ENCODE data around the gene GASK1A.

Gene GASK1A

DNA sequence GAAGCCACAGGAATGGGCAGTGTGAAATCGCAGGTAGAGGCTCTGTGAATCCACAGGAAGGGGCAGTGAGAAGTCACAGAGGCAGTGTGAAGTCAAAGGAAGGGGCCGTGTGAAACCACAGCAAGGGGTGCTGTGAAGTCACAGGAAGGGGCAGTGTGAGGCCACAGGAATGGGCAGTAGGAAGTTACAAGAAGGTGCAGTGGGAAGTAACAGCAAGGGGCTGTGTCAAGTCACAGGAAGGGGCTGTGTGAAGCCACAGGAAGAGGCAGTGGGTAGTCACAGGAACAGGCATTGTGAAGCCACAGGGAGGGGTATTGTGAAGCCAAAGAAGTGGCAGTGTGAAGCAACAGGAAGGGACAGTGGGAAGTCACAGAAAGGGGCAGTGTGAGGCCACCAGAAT is 34.1 kb downstream of the GASK1A start:
- no peak for DNase-seq (ENCODE audit: low read depth in 2 of 2)

DNA sequence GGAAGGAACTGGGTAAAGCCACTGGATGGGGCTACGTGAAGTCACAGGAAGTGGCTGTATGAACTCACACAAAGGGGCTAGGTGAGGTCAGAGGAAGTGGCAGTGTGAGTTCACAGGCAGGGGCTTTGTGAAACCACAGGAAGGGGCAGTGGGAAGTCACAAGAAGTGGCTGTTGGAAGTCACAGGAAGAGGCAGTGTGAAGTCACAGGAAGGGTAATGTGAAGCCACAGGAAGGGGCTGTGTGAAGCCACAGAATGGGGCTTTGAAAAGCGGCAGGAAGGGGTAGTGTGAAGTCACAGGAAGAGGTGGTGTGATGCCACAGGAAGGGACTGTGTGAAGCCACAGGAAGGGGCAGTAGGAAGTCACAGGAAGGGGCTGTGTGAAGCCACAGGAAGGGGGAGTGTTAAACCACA is 34.6 kb downstream of the GASK1A start:
- no peak for DNase-seq (ENCODE audit: low read depth in 2 of 2)

- no peak for DNase-seq (ENCODE audit: low read depth in 2 of 2)
These were observed 35.1 kb downstream of the GASK1A start for GRCh38 chr3:43014241-43014640.

- DNase-seq (ENCODE audit: low read depth in 2 of 2), result no peak
These were observed 35.8 kb downstream of the GASK1A start for GRCh38 chr3:43014956-43015355.

DNA sequence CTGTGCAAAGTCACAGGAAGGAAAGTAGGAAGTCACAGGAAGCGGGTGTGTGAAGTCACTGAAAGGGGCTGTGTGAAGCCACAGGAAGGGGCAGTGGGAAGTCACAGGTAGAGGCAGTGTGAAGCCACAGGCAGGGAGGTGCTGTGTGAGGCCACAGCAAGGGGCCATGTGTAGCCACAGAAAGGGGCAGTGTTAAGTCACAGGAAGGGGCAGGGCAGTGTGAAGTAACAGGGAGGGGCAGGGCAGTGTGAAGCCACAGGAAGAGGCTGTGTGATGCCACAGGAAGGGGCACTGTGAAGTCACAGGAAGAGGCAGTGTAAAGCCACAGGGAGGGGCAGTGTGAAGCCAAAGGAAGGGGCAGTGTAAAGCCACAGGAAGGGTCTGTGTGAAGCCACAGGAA is 36.5 kb downstream of the GASK1A start:
- no peak for DNase-seq (ENCODE audit: low read depth in 2 of 2)

DNA sequence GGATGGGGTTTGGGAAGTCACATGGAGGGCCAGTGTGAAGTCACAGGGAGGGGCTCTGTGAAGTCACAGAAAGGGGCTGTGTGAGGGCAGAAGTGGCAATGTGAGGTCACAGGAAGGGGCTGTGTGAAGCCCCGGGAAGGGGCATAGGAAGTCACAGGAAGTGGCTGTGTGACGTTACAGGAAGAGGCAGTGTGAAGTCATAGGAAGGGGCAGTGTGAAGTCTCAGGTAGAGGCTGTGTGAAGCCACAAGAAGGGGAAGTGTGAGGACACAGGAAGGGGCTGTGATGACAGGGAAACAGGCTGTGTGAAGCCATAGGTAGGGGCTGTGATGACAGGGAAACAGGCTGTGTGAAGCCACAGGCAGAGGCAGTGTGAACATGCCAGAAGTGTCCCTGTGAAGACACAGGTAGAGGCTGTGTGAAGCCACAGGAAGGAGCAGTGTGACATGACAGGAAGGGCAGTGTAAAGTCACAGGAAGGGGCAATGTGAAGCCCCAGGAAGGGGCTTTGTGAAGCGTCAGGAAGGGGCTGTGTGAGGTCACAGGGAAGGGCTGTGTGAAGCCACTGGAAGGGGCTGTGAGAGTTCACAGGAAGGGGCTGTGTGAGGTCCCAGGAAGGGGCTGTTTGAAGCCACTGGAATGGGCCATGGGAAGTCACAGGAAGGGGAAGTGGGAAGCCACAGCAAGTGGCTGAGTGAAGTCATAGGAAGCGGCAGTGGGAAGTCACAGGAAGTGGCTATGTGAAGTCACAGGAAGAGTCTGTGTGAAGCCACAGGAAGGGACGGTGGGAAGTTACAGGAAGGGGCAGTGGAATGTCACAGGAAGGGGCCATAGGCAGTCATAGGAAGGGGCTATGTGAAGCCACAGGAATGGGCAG is 37.1 kb downstream of the GASK1A start:
- no peak for DNase-seq (ENCODE audit: low read depth in 2 of 2)

GRCh38 chr3:43017004-43017403 is 37.9 kb downstream of the GASK1A start:
- no peak for DNase-seq (ENCODE audit: low read depth in 2 of 2)

- no peak for DNase-seq (ENCODE audit: low read depth in 2 of 2)
These were observed 38.6 kb downstream of the GASK1A start for GRCh38 chr3:43017593-43018195.

GRCh38 chr3:43018246-43018645 is 39.1 kb downstream of the GASK1A start:
- DNase-seq (ENCODE audit: low read depth in 2 of 2), result no peak

GRCh38 chr3:43019006-43019809 is 40.1 kb downstream of the GASK1A start:
- no peak for DNase-seq (ENCODE audit: low read depth in 2 of 2)

GRCh38 chr3:43019826-43020225 is 40.7 kb downstream of the GASK1A start:
- DNase-seq (ENCODE audit: low read depth in 2 of 2), result no peak

- DNase-seq (ENCODE audit: low read depth in 2 of 2), result no peak
These were observed 42.1 kb downstream of the GASK1A start for GRCh38 chr3:43021186-43021585.

DNA sequence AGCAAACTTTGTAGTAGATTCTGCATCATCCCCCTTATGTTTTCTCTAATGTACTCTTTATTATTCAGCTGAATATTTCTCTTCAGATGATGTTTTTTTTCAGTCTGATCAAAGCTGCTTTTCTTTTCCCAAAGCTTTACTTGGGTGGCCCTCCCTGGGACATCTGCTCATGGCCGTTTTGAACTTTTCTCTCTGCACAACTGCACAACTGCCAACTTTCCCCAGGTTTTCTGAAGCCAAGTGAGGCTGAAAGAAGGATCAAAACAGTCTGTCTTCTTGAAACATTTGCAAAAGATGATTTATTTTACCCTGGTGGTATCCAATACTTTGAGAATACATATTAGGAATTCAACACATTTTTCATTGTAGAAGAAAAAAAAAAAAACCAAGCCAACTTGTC is 43.0 kb downstream of the GASK1A start:
- no peak for DNase-seq (ENCODE audit: low read depth in 2 of 2)

GRCh38 chr3:43023066-43023465 is 44.0 kb downstream of the GASK1A start:
- DNase-seq (ENCODE audit: low read depth in 2 of 2), result no peak

GRCh38 chr3:43023746-43024145 is 44.6 kb downstream of the GASK1A start:
- DNase-seq (ENCODE audit: low read depth in 2 of 2), result no peak

DNA sequence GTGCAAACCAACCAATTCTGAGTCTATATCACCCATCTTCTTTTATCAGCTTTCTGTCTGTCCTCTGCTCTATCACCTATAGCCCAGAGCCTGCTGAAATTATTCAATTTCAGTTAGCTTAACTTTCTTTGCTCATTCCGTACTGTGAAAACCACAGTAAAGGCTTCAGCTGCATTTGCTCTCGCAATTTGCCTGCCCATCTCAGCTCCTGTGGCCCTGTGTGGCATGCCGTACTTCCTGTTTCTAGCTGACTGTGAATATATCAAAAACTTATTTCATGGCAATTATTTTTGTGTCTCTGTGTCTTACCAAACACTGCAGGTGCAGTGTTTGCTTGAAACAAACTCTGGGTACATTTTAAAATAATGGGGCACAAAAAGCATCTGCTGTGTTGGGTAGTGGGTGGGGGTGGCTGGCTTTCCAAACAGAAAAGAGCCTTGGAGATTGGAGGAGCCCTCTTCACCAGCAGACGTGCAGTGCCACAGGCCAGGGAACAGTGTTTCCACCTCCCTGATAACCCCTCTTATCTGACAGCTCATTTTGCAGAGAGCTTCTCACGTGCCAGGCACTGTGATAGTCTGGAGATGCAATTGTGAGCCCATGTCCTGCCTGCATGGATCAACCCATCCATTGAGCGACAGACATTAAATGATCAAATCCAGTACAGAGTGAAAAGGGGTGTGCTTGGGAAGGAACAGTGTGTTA is 45.2 kb downstream of the GASK1A start:
- DNase-seq (ENCODE audit: low read depth in 2 of 2), result no peak

DNA sequence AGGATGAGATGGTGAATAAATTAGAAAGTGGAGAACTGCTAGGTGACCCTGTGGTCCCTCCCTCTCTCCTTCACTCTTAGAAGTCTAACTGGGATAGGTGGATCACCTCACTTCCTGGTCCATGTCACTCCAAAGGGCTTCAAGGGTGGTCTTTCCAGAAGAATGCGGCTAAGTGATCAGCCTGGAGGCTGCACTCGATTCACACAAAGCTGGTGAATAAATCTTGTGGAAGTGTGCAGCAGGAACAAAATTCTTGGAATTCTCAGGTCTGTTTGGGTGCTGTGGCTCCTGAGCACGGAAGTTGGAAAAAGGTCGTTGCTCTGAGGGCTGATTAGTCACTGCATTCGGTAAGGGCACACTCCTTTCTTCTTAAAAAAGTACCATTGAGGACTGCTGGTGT is 46.3 kb downstream of the GASK1A start:
- no peak for DNase-seq (ENCODE audit: low read depth in 2 of 2)

GRCh38 chr3:43028001-43028400 is 48.9 kb downstream of the GASK1A start:
- DNase-seq (ENCODE audit: low read depth in 2 of 2), result no peak

DNA sequence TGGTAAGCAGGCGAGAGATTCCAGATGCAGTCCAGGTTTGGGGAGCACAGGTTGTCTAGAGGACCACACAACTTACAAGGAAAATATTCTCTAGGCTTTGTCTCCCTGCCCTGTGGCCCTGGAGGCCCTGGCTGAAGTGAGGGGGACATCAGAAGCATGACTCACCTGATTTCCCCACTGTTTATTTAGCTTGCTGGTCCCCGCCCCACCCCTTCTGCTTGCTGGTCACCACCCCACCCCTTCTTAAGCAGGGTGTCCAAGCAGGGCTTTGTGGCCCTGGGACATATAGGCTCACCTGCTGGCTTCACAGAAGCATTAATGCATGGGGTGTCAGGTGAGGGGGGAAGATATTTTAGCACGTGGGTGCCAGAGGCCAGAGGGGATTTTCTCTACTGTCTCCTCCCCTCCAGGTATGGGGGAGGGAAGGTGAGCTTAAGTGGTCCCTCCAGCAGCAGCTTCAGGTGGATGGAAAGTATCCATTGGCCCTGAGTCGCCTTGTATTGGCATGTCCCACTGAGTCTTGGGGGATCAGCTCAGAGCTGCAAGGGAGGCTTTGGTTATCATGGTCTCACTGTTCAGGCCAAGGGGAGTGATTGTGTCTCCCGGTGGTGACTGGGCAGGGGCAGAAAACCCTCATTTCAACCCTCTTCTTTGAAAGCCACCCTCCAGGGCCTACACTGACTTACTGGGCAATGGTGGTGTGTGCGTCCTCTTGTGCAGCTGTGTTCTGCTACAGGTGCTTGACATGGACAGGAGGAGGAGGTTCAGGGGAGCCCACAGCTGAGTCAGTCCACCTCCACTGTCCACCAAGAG is 49.8 kb downstream of the GASK1A start:
- DNase-seq (ENCODE audit: low read depth in 2 of 2), result no peak

GRCh38 chr3:43030162-43030935 is 51.2 kb downstream of the GASK1A start:
- no peak for DNase-seq (ENCODE audit: low read depth in 2 of 2)
